A673 (cell line): ENCODE results near the gene HIP1. TPM values are rescaled to one million over a fixed set of nuclear protein-coding genes. Genes with fewer than 3 reads are reported as not detected.
"Not testable (repeated sequence)": the region's sequence is repeated elsewhere in the genome, so short reads cannot be mapped to it uniquely, and the experiment has no call there.

Source experiments
- BruUV-seq: library from RNA; stranded (reverse); fragments of 400-500 nt; replicated peaks from 2 replicates; lab custom pipeline; 2021; lab: Mats Ljungman, UMichigan
- CTCF ChIA-PET: fragments of 300-600 bp; sonication (Branson Sonifier 250); formaldehyde crosslinking; loops from one replicate; lab custom pipeline; 2022; ENCODE audit warnings: antibody characterized with exemption; lab: Charles Lee
- POLR2A ChIA-PET: fragments of 300-600 bp; sonication (Branson Sonifier 250); formaldehyde crosslinking; loops from one replicate; lab custom pipeline; 2022; ENCODE audit warnings: antibody characterized with exemption; ENCODE audit not compliant: low non-redundant PET; lab: Charles Lee
- DNase-seq: peaks from one replicate; pipeline ENCODE4 v3.0.0-alpha.2; 2015; ENCODE audit warnings: low spot score
- H3K27ac ChIP-seq: fragments of 200-600 bp; sonication (generic); 2 replicates; pipeline ENCODE4 v1.5.1; 2016; ENCODE audit warnings: mixed run types, low read depth, mild to moderate bottlenecking, mixed read lengths, antibody characterized with exemption, low read length; ENCODE audit not compliant: poor library complexity, severe bottlenecking
- H3K27me3 ChIP-seq: fragments of 200-600 bp; sonication (generic); replicated peaks from 2 replicates; pipeline ENCODE4 v1.6.1; 2017; ENCODE audit warnings: mixed run types, low read depth, mild to moderate bottlenecking, mixed read lengths, antibody characterized with exemption, low read length; ENCODE audit not compliant: insufficient read depth, poor library complexity
- H3K36me3 ChIP-seq: fragments of 200-600 bp; sonication (generic); 2 replicates; pipeline ENCODE4 v1.6.1; 2016; ENCODE audit warnings: mixed run types, mild to moderate bottlenecking, mixed read lengths, antibody characterized with exemption, low read length; ENCODE audit not compliant: insufficient read depth, poor library complexity, severe bottlenecking
- H3K4me1 ChIP-seq: fragments of 200-600 bp; sonication (generic); 2 replicates; pipeline ENCODE4 v1.6.1; 2017; ENCODE audit warnings: mixed run types, mild to moderate bottlenecking, mixed read lengths, antibody characterized with exemption, low read length; ENCODE audit not compliant: insufficient read depth, poor library complexity, severe bottlenecking
- H3K4me3 ChIP-seq: fragments of 200-600 bp; sonication (generic); 2 replicates; pipeline ENCODE4 v1.5.1; 2016; ENCODE audit warnings: low read depth, mixed run types, mild to moderate bottlenecking, mixed read lengths, low read length; ENCODE audit not compliant: poor library complexity, severe bottlenecking
- H3K9me3 ChIP-seq: fragments of 200-600 bp; sonication (generic); 2 replicates; pipeline ENCODE4 v1.6.1; 2016; ENCODE audit warnings: mixed run types, low read depth, mild to moderate bottlenecking, mixed read lengths, antibody characterized with exemption, low read length; ENCODE audit not compliant: poor library complexity, severe bottlenecking
- EZH2 ChIP-seq: fragments of 200-600 bp; sonication (generic); IDR thresholded peaks from 2 replicates; pipeline ENCODE4 v1.6.1; 2017; ENCODE audit warnings: borderline replicate concordance, low read depth, mild to moderate bottlenecking, mixed read lengths, antibody characterized with exemption, low read length; ENCODE audit not compliant: poor library complexity, severe bottlenecking
- intact Hi-C: fragments of 100-400 bp; cut with micrococcal nuclease; formaldehyde crosslinking; loops from one replicate; pipeline ENCODE4 v1.10.0; 2022; ENCODE audit not compliant: unreplicated experiment
- total RNA-seq: library from RNA; stranded (reverse); gene quantifications from 2 replicates; pipeline ENCODE4 v1.2.3, GENCODE V29; 2021
- TF ChIP-seq, protein P1 (sequence below): fragments of 300-800, 200-600 bp; sonication (generic); conservative IDR thresholded peaks from 2 replicates; pipeline ENCODE4 v1.5.1; 2017; ENCODE audit warnings: low read depth, mild to moderate bottlenecking, antibody characterized with exemption, low read length, moderate library complexity, mixed read lengths

The HIP1 gene
- total RNA-seq, 1 experiment from 2014 or later, result 25.0 TPM

GRCh38 chr7:75696263-75697037 lies 42.3 kb downstream of the HIP1 start:
- ChIA-PET CTCF (no interaction called here), POLR2A (no interaction called here)
- no peak overlapping the region for H3K4me3 ChIP-seq
- no peak overlapping the region for H3K27ac ChIP-seq
- no peaks in the 10 kb centered on the region for H3K9me3 ChIP-seq
- H3K36me3 ChIP-seq, result no peaks in the 10 kb centered on the region
- TF ChIP-seq, protein P1, sequence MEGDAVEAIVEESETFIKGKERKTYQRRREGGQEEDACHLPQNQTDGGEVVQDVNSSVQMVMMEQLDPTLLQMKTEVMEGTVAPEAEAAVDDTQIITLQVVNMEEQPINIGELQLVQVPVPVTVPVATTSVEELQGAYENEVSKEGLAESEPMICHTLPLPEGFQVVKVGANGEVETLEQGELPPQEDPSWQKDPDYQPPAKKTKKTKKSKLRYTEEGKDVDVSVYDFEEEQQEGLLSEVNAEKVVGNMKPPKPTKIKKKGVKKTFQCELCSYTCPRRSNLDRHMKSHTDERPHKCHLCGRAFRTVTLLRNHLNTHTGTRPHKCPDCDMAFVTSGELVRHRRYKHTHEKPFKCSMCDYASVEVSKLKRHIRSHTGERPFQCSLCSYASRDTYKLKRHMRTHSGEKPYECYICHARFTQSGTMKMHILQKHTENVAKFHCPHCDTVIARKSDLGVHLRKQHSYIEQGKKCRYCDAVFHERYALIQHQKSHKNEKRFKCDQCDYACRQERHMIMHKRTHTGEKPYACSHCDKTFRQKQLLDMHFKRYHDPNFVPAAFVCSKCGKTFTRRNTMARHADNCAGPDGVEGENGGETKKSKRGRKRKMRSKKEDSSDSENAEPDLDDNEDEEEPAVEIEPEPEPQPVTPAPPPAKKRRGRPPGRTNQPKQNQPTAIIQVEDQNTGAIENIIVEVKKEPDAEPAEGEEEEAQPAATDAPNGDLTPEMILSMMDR, result no peak
- no peak for TF ChIP-seq EZH2
- H3K4me1 ChIP-seq, result no peaks in the 10 kb centered on the region
- H3K27me3 ChIP-seq, result no peaks in the 10 kb centered on the region
- DNase-seq, result no peak
- no TSS peak for BruUV-seq
- intact Hi-C loops, result no loop called here

DNA sequence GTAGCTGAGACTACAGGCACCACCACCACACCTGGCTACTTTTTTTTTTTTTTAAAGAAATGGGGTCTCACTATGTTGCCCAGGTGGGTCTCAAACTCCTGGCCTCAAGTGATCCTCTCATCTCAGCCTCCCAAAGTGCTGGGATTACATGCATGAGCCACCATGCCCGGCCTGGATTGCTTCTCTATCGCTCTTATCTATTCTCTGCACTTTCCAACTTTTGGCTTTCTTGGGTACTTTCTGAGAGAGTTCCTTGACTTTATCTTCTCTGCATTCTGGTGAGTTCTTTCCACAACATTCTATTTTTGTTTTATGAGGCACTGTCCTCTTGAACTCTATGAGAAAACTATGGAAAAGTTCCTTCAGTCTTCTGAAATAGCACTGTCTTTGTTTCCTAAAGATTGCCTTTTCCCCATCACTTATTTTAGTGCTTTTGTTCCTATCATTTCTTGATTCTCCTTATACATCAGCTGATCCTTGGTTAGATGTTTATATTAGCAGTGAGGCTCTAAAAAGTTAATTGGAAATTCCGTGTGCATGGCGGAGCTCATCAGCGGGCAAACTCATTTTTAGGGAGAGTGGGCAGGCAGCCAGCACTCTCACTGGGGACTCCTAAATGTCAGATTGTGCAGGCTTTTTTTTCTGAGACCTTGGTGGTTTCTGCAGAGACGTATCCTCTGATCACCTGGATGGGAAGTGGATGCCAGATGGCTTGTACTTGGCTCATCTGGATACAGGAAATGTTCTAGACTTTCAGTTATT lies 43.9 kb downstream of the HIP1 start:
- Histone ChIP-seq H3K9me3 (no peaks in the 10 kb centered on the region), H3K27me3 (no peaks in the 10 kb centered on the region), H3K4me1 (no peaks in the 10 kb centered on the region), H3K27ac (no peak overlapping the region), H3K36me3 (no peaks in the 10 kb centered on the region), H3K4me3 (no peak overlapping the region)
- DNase-seq, result peak; percentile 31
- ChIA-PET CTCF (no interaction called here), POLR2A (no interaction called here)
- intact Hi-C loops, result no loop called here
- no TSS peak for BruUV-seq
- TF ChIP-seq, protein P1, result no peak
- TF ChIP-seq EZH2, result no peak

GRCh38 chr7:75693668-75694067 lies 45.1 kb downstream of the HIP1 start:
- H3K4me3 ChIP-seq, H3K9me3 ChIP-seq, H3K27me3 ChIP-seq, CTCF ChIA-PET, intact Hi-C loops, H3K27ac ChIP-seq, H3K4me1 ChIP-seq, POLR2A ChIA-PET, H3K36me3 ChIP-seq, DNase-seq, BruUV-seq: not testable (repeated sequence)
